CD4-positive, alpha-beta T cell treated with Interleukin-4 for 4 hours (primary cell): ENCODE data around the gene ACTR5.

ENCODE experiments used
- DNase-seq: peaks from one replicate; pipeline ENCODE4 v3.0.0-alpha.2; 2020

The ACTR5 gene

GRCh38 chr20:38729767-38730166 is 18.5 kb upstream of the ACTR5 start:
- no peak for DNase-seq

GRCh38 chr20:38730167-38730988 is 17.9 kb upstream of the ACTR5 start:
- DNase-seq: no peak

- peak; percentile 67 for DNase-seq
Measured at GRCh38 chr20:38730989-38731737, 17.1 kb upstream of the ACTR5 start.

GRCh38 chr20:38731738-38732113 is 16.5 kb upstream of the ACTR5 start:
- no peak for DNase-seq

- no peak for DNase-seq
Measured at GRCh38 chr20:38732981-38733380, 15.3 kb upstream of the ACTR5 start.

GRCh38 chr20:38735172-38735571 is 13.1 kb upstream of the ACTR5 start:
- DNase-seq: no peak

- DNase-seq: no peak
Measured at GRCh38 chr20:38737887-38738286, 10.4 kb upstream of the ACTR5 start.

GRCh38 chr20:38745757-38746156 is 2.5 kb upstream of the ACTR5 start:
- DNase-seq: no peak

- no peak for DNase-seq
Measured at GRCh38 chr20:38747495-38748096, 664 bp upstream of the ACTR5 start.

GRCh38 chr20:38748861-38749149 is 545 bp downstream of the ACTR5 start:
- peak; percentile 48 for DNase-seq

GRCh38 chr20:38751360-38751976 is 3.2 kb downstream of the ACTR5 start:
- peak; percentile 46 for DNase-seq

GRCh38 chr20:38752029-38752428 is 3.8 kb downstream of the ACTR5 start:
- DNase-seq: no peak

GRCh38 chr20:38754924-38755323 is 6.7 kb downstream of the ACTR5 start:
- no peak for DNase-seq

GRCh38 chr20:38755324-38755910 is 7.2 kb downstream of the ACTR5 start:
- no peak for DNase-seq

GRCh38 chr20:38757145-38757775 is 9.0 kb downstream of the ACTR5 start:
- no peak for DNase-seq

GRCh38 chr20:38759106-38759505 is 10.8 kb downstream of the ACTR5 start:
- no peak for DNase-seq

GRCh38 chr20:38760978-38761377 is 12.7 kb downstream of the ACTR5 start:
- no peak for DNase-seq

- no peak for DNase-seq
Measured at GRCh38 chr20:38762174-38762573, 13.9 kb downstream of the ACTR5 start.

- no peak for DNase-seq
Measured at GRCh38 chr20:38763616-38764015, 15.4 kb downstream of the ACTR5 start.

- peak; percentile 18 for DNase-seq
Measured at GRCh38 chr20:38764567-38765318, 16.5 kb downstream of the ACTR5 start.

GRCh38 chr20:38766071-38766470 is 17.8 kb downstream of the ACTR5 start:
- DNase-seq: no peak
